ENCODE results near the gene SULF2.

Gene SULF2

DNA sequence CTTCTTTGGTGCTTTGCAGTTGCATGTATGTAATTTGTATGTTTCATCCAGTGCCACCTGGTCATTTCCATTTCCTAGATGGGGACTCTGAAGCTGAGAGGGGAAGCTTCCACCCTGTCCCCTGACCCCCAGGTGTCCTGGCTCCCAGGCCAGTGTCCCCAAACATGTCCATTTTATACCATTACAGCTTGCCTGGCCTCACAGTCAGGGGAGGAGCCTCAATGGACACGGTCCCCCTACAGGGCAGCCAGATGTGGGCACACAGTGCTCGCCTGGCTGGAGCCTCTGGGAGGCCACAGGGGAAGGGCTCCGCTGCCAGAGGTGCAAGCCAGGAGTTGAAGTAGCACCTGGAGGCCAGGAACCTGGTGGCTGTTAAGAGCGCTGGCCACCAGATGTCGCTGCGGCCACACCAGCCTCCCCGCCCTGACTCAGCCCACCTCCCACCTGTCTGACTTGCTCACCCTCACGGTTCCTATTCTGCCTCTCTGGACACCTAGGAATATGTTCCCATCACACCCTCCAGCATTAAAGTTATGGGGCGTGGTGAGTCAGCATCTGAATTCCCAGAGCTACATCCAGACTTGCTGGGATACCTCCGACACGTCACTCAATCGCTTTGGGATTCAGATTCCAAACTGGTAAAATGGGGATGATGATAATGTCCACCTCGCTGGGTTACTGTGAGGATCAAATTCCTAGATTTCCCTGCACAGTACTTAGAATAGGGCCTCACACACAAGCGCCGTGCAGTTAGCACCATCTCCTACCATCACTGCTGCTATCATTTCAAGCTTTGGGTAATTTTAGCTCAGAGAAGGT is 107.4 kb downstream of the SULF2 start:
- peak; percentile 24 for DNase-seq

DNA sequence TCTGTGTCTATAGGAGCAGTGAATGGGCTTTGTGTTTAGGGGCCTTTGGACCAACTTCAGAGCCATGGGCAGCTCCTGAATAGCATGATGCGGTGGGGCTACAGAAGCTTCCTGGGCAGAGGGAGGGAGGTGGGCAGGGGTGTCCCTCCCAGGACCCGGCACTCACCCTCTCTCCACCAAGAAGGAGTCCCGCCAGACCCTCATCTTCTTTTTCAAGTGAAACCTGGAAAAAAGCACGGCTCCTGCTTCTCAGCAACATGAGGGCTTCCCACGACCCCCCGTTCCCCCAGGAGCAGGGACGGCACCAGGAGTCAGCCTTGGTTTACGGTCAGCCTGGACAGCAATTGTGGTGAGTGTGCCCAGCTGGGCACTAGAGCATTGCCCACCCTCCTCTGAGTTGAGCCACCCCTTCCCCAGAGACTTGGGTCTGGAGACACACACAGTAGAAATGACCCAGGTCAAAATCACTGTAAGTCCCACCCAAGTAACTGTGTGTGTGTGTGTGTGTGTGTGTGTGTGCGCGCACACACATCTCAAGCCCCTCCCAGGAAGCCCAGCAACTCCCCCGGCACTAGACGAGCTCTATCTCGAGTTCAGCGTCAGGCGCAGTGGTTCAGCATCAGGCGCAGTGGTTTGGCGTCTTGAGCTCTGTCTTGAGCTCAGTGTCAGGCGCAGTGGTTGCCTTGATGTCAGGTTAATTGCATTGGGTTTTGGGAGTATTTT is 108.2 kb downstream of the SULF2 start:
- DNase-seq: no peak

DNA sequence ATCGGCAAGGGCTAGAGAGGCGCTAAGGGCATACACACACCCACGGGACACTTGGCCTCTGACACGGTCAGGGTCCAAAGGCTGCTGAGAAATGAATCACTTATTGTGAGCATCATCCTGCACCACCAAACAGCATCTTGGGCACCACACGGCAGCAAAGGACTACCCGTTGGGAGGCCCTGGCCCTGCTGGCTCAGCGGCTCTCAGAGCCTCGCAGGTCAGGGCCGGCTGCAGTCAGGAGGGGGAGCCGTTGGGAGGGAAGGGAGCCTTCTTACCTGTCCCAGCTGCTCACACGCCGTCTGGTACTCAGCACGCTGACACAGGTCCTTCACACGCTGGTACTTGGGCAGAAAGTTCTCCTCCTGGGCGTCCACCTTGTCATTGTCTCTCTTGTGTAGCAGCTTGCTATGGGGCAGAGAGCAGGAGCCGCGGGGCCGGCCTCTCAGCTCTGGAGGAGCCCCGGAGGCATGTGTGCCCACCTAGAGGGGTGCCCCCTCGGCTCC is 109.0 kb downstream of the SULF2 start:
- DNase-seq: no peak

DNA sequence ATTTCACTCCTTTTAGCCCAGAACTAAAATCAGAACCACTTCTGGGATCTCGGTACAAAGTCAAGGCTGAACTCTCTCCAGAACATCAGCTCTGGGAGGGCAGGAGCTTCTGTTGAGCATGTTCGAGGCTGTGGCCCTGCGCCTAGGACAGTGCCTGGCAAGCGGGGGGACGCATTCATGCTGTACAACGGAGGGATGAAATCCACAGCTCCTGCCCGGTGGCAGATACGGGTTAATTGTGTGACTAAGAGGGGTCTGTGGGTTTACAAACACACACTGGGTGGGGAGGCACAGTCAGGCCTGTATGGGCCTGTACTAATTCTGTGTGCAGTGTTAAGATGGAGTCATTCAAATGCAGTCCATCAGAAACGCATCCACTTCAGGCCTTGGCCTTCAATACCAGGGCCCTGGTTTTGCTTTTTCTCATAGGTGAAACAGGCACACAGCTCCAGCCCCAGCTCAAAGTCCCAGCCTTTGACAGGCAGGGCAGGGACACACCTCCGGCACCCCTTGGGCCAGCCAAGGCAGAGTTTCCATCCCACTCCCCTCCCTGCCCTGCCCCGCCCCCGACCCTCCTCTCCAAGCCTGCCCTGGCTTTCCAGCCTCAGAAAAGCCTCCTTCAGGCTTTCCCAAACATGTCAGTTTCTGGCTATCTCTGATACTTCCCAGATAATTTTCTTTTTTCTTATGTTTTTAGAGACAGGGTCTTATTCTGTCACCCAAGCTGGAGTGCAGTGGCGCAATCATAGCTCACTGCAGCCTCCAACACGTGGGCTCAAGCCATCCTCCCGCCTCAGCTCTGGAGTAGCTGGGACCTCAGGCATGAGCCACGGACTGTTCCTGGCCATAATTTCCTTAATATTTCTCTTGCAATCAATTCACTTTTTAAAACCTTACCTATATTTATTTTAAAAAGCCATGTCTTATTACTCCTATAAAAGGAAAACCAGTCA is 109.8 kb downstream of the SULF2 start:
- DNase-seq: no peak

DNA sequence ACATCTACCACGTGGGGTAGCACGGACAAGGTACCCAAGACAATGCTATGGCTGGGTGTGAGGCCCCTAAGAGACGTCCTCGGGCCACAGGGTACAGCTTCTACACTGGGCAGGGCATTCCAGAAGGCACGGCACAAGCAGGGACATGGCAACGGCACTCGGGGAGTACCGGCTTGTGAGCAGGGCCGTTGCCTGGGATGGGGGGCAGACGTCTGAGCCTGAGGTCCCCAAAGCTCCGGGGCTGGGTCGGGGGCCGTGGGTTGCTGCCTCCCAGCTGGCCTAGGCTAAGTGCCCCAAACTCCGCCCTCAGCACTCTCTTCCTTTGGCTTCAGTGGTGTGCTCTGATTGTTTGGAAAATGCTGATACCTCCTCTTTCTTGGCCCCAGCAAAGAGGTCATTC is 110.6 kb downstream of the SULF2 start:
- no peak for DNase-seq

DNA sequence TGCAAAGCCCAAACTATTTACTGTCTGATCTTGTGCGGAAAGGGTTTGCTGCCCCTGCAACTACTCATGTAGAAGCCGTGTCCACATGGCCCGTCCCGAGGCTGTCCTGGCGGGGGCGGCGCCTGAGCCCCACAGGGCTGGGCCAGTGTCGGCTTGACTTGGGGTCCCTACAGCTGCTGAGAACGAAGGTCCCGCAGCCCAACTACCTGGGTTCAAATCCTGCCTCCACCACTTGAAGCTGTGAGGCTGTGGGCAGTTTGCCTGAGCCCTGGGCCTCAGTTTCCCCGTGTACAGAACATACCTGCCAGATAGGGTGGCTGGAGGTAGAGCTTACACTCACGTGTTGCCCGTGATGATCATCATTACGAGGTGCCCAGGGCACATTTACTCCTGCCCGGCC is 111.1 kb downstream of the SULF2 start:
- DNase-seq: no peak

DNA sequence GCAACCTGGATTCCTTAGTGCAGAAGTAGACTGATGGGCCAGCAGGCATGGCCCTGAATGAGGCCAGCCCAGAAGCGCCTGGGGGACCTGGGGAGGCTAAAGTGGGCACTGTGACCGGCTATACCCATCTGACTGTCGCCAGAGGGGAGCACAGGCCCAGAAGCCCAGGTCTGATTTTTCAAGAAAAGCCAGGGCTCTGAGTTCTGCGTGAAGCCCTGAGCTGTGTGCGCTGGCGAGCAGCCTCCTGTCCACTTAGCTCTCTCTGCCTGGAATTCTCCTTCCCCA is 111.7 kb downstream of the SULF2 start:
- DNase-seq: no peak

DNA sequence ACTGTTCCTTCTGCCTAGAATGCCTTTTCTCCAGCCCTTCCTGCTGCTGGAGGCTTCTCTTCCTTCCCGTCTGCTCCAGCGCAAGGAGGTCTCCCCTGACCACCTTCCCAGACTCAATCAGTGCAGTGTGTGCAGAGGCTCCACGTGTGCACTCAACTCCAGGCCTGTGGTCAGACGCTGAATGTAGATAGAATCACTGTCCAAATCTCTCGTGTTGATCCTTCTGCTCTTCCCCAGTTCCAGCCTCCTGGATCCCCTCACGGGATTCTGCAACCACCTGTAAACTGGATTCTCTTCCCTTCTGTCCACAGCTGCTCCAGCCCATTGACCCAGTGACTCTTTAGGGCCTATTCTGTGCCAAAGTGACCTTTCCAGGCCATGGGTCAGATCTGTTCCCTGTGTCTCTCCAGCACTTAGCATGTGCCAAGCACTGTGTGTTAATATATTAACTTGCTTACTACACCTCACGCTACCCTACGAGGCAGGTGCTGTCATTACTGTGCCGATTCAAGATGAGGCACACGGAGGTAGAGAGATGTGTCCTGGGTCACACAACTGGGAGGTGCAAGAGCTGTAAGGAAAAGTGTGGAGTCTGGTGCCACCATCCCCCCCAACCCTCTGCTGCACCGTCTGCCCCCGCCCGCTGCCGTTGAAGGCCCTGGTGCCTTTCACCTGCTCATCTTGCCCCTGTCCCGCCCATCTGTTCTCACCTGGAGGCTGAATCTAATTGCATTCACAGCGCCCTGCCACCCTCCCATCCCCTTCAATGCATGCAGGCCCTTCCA is 112.2 kb downstream of the SULF2 start:
- no peak for DNase-seq

DNA sequence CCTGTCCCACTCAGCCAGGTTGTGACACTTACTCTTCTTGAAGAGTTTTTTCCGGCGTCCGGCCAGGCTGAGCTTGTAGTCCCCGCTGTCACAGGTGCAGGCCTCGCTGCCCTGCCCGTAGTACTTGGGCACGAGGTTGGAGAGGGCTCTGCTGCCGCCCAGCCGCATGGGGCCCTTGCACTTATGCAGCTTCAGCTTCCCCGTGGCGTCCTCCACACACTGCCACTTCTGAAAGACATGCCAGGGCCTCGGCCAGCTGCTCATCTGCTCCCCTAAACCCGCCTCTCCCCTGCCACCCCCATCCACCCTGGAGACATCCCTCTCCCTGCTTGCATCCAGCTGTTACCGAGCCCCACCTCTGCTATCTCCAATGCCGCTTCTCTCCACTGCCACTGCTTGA is 113.1 kb downstream of the SULF2 start:
- DNase-seq: no peak

DNA sequence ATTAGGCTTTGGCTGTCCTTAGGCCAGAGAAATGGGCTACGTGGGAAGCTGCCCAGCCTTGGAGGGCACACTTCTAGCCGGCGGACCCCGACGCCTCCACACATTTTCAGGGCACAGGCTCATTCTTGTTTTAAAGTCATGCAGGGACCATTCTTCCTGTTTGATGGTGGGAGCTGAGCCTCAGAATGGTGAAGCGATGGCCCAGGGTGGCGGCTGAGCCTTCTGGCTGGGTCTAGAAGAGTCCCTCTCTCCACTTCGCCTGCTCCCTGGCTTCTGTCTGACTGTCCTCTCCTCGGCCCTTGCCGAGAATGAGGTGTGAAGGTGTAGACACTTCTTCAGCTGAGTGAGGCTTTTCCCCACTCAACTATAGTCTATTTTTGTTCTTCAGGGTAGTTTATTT is 114.4 kb downstream of the SULF2 start:
- no peak for DNase-seq

DNA sequence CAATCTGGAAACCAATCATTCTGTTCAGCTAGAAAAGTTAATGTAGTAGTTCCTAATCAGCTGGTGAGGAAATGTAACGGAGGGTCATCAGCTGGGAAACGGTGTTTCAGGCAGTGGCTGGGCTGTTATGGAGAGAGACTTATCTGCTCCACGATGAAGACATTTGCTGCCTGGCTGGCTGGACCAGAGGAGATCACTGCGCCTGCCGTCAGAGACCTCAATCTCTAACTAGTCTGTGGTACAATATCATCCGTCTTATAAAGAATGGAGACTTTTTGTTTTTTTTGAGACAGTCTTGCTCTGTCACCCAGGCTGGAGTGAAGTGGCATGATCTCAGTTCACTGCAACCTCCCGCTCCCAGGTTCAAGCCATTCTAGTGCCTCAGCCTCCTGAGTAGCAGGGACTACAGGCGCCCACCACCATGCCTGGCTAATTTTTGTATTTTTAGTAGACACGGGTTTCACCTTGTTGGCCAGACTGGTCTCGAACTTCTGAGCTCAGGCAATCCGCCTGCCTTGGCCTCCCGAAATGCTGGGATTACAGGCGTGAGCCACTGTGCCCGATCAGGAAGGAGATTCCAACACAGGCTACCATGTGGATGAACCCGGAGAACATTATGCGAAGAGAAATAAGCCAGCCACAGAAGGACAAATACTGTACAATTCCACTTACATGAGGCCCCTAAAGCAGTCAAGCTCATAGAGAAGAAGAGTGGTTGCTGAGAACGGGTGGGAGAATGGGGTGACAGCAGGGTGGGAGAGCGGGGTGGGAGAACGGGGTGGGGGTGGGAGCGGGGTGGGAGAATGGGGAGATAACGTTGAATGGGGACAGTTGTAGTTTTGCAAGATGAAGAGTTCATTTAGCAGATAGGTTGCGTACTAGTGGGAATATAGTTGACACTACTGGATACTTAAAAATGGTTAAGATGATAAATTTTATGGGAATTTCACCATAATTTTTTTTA is 115.1 kb downstream of the SULF2 start:
- DNase-seq: no peak

DNA sequence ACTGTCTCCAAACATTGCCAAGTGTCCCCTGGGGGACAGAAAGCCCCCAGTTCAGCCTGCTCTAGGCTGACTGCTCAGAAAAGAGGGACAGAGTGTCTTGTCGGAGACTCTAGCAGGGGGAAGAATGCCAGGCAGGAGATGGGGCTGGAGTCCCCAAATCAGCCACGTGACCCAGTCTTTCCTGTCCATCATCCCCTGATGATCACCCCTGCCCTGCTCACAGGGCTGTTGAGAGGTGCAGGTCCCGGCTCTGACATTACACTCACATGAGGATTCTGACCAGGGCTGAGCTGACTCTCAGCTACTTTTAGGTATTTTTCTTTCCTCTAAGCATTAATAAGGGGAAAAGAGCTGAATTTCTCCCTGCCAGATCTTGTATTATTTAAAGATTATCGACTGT is 115.8 kb downstream of the SULF2 start:
- DNase-seq: no peak

DNA sequence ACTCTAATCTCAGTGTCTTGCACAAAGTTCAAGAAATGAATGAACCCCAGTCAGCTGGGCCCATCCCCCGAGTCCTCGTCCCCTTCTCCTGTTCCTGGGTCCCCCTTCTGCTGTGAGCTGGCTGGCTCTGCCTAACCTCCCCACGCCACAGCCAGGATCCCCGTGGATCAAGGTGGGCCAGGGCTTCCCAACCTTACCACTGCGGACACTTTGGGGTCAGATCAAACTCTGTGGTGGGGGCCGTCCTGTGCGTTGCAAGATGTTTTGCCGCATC is 116.2 kb downstream of the SULF2 start:
- no peak for DNase-seq

DNA sequence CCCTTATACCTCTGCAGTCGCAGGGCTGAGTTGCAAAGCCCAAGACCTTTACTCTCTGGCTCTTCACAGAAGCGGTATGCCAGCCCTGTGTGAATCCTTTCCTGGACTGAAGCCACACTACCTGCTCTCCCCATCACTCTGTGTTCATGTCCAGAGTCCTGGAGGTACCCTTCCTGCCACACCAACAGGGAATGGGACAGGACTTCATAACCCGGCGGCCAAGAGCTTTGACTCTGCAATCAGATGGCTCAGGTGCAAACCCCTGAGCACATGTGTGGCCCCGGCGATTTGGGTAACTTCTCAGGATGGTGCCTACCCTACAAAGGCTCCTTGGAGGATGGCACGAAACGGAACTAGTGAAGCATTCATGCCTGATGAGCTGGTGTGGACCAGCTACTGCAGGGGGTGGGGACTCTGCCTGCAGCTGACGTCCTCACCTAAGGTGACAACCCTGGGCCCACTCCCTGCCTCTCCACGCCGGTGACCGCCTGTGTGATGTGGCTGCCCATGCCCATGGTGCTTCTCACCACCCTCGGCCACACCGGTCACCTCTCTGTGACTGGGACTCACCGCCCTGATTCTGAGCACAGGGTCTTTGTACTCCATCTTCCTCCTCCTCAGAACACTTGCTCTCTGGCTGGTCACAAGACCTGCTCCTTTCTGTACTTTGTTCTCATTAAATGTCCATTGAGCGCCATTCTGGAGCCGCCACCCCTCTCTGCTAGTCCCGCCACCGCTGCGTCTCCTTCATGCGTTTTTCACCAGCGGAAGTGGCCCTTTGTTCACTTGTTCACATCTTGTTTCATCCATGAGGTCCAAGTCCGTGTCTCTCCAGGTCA is 116.7 kb downstream of the SULF2 start:
- DNase-seq: no peak

DNA sequence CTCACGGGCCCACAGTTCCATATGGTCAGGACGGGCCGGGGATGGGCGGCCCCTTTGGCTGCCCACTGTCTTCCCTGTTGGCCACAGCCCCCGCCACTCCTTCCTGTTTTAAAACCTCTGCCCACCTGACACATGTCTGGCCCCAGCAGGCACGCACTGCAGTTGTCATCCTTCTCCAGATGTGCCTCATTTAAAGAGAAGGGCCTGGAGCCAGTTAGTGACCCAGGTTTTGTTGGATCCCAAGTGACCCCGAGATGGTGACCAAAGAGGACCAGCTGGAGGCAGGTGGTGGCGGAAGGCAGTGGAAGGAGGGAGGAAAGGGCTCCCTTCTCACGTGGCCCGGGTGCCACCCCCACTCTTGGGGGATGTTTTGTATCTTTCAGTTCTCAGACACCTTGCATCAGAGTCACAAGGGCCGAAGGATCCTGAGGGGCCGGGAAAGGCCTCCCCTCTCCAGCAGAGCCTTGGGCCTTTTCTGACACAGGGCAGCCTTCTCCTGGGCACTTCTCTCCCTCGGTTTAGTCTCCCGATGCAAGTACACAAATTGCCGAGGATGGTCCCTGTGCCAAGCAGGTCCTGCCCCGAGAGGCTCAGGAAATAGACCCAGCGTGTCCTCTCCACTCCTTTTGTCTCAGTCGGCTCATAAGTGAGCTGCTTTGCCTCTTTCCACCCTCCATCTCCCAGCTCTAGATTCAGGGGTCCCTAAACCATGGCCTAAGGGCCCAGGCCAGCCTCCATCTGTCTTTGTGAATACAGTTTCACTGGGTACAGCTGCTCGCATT is 117.6 kb downstream of the SULF2 start:
- DNase-seq: no peak

DNA sequence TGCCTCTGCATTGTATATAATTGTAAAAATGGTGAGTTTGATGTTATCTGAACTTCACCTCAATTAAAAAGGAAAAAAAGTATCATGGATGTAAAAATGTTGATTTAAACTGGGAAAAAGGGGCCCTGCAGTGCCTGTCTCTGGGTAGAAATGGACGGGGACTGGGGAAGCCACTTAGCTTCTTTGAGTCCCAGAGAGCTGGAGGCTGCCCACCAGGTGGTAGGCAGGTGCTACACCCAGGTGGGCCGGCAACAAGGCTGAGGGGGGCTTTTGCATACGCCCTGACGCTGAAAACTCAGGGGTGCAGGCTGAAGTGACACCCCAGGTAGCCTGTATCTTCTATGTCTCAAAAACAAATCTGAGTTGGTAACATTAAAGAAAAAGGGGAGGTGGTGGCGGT is 118.2 kb downstream of the SULF2 start:
- no peak for DNase-seq

DNA sequence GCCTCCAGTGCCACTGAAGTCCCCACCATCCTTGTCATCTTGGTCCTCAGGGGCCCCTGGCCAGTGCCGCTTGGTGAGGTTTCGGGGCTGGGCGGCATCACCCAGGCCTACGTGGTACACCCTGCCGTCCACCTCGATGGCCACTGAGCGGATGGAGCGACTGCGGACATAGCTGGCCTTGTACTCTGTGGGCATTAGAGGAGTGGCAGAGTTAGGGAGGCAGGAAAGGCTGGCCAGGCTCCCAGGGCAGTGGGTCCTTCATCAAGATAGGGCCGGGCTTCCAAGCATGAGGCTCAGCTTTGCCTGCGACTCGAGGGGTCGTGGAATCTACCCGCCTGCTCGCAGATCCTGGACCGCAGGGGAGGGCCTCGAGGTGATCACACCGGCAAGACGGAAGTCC is 119.0 kb downstream of the SULF2 start:
- DNase-seq: no peak

DNA sequence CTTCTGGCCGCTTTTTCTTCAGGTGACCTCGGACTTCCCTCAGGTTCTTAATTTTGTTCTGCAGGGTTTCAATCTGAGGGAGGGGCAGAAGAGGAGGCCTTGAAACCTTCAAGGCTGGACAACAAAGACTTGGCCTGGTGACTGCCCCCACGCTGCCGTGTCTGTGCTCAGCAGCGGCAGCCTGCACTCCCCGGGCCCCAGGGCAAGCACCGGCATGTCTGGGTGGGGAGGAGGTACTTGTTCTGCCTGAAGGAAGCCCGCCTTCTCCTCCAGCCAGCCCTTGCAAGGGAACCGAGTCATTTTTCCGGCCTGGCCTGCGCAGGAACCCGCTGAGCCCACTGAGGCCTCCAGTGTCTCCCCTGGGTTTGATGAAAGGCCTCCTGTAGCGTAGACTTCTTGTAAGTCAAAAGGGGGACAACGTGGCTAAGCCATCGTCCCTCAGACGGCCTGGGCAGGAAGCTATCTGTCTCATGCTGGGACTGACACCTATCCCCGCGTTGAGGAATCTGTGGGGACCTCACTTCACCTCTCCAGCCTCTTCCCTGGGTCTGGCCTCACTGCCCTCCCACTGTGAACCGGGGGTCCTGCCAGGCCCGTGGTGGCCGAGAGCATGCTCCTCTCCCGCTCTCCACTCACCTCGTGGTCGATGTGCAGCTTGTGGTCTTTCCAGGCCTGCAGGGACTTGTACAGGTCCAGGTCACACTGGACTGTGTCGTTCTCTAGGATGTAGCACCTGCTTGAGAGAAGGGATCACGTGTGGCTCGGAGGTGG is 119.9 kb downstream of the SULF2 start:
- no peak for DNase-seq

DNA sequence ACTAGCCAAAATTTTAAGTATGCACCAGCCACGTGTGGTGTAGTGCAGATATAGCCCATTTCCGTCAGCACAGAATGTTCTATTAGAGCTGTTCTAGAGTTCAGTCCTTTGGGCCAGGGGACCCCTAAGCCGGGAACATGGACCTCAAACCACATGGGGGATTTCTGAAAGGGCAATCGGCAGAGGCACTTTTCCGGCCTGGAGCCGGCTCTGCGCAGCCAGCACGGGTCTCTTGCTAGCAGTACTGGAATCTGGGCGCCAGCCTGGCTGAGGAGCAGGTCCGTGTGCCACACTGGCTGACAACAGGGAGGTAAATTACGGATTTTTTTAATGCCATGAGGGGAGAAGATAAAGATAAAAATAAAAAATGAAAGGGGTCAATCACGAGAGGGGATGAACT is 120.5 kb downstream of the SULF2 start:
- DNase-seq: no peak
